ENCODE results near the gene TNNC1. TPM values are rescaled to one million over a fixed set of nuclear protein-coding genes. Genes with fewer than 3 reads are reported as not detected.

TNNC1 gene
- total RNA-seq, 1 experiment from 2014 or later: 26.5 TPM

DNA sequence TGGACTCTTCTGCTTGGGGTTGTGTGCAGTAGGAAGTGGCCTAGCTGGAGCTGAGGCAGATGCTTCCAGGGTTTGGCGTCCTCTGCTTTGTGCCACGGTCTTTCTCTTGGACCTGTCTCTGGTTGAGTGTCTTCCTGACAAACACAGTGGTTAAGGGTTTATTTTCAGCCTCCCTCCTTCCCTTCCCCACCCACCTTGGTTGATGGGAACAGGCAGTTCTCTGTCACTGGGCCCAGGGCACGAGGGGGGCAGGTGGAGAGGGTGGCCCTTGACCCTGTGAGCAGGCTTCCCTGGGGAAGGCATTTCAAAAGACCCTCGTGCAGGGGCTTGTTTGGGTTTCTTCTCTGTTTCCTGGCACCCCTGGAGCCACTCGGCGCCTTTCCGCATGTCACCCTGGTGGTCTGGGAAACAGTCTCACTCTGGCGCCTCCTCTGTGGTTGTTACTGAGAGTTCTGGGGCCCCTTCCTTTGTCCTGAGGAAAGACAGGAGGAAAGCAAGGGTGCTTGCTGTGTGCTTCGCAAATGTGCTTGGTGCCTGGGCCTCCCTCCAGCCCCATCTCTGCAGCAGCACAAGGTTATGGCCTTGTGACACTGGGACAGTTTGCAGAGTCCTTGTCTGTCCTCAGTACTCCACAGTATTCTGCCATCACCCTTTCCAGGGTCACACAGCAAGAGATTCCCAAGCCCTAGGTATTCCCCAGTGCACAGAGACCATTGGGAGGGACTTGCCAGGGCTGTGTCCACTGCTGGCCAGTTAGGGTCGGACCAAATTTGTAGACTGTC, 31.0 kb upstream of the TNNC1 start:
- no TSS peak for BruUV-seq (replicated peaks)
- peaks cover 5% of the 10 kb centered on the region for H3K36me3 Mint-ChIP-seq (ENCODE audit: insufficient read depth, unreplicated experiment)
- no peak for TF ChIP-seq CTCF (IDR thresholded peaks at IDR 0.05; ENCODE audit: unreplicated experiment)
- H3K27ac Mint-ChIP-seq (ENCODE audit: unreplicated experiment): no peak overlapping the region
- CTCF ChIA-PET: no interaction called here
- intact Hi-C loops (cut with micrococcal nuclease; ENCODE audit: unreplicated experiment): no loop called here
- DNase-seq: no peak
- H3K9me3 Mint-ChIP-seq (ENCODE audit: low read depth, unreplicated experiment): no peaks in the 10 kb centered on the region
- H3K4me3 Mint-ChIP-seq (ENCODE audit: low read depth, unreplicated experiment): no peak overlapping the region
- H3K27me3 Mint-ChIP-seq (ENCODE audit: unreplicated experiment): no peaks in the 10 kb centered on the region
- H3K4me1 Mint-ChIP-seq (ENCODE audit: low read depth, unreplicated experiment): no peaks in the 10 kb centered on the region

- intact Hi-C loops (cut with micrococcal nuclease; ENCODE audit: unreplicated experiment): no loop called here
- no TSS peak for BruUV-seq (replicated peaks)
- H3K36me3 Mint-ChIP-seq (ENCODE audit: insufficient read depth, unreplicated experiment): peaks cover 9% of the 10 kb centered on the region
- no peak for TF ChIP-seq CTCF (IDR thresholded peaks at IDR 0.05; ENCODE audit: unreplicated experiment)
- H3K4me3 Mint-ChIP-seq (ENCODE audit: low read depth, unreplicated experiment): no peak overlapping the region
- H3K27me3 Mint-ChIP-seq (ENCODE audit: unreplicated experiment): no peaks in the 10 kb centered on the region
- no peak for DNase-seq
- H3K4me1 Mint-ChIP-seq (ENCODE audit: low read depth, unreplicated experiment): no peaks in the 10 kb centered on the region
- H3K9me3 Mint-ChIP-seq (ENCODE audit: low read depth, unreplicated experiment): no peaks in the 10 kb centered on the region
- CTCF ChIA-PET: no interaction called here
- H3K27ac Mint-ChIP-seq (ENCODE audit: unreplicated experiment): no peak overlapping the region
Measured at GRCh38 chr3:52483577-52484381, 29.9 kb upstream of the TNNC1 start.

DNA sequence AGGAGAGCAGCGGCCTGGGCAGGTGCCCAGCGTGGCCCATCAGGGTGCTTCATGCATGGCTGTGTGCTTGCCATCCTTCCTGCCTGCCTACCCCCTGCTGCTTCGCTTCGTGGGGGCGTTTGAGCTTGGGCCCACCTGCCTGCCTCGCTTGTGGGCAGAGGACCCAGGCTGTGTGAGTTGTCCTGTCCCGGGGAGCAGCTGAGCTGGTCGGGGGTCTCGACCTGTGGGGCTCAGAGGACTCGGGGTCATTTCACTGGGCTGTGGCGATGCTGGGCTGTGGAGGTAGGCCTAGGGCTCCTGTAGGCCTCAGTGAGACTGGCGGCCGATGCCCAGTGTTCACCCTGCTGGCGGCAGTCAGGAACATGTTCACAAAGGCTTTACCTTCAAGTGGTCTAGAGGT, 29.2 kb upstream of the TNNC1 start:
- H3K4me3 Mint-ChIP-seq (ENCODE audit: low read depth, unreplicated experiment): no peak overlapping the region
- TF ChIP-seq CTCF (IDR thresholded peaks at IDR 0.05; ENCODE audit: unreplicated experiment): no peak
- peaks cover 11% of the 10 kb centered on the region for H3K36me3 Mint-ChIP-seq (ENCODE audit: insufficient read depth, unreplicated experiment)
- no peak overlapping the region for H3K27ac Mint-ChIP-seq (ENCODE audit: unreplicated experiment)
- intact Hi-C loops (cut with micrococcal nuclease; ENCODE audit: unreplicated experiment): no loop called here
- no peaks in the 10 kb centered on the region for H3K27me3 Mint-ChIP-seq (ENCODE audit: unreplicated experiment)
- H3K9me3 Mint-ChIP-seq (ENCODE audit: low read depth, unreplicated experiment): no peaks in the 10 kb centered on the region
- DNase-seq: no peak
- BruUV-seq (replicated peaks): no TSS peak
- CTCF ChIA-PET: no interaction called here
- H3K4me1 Mint-ChIP-seq (ENCODE audit: low read depth, unreplicated experiment): no peaks in the 10 kb centered on the region

DNA sequence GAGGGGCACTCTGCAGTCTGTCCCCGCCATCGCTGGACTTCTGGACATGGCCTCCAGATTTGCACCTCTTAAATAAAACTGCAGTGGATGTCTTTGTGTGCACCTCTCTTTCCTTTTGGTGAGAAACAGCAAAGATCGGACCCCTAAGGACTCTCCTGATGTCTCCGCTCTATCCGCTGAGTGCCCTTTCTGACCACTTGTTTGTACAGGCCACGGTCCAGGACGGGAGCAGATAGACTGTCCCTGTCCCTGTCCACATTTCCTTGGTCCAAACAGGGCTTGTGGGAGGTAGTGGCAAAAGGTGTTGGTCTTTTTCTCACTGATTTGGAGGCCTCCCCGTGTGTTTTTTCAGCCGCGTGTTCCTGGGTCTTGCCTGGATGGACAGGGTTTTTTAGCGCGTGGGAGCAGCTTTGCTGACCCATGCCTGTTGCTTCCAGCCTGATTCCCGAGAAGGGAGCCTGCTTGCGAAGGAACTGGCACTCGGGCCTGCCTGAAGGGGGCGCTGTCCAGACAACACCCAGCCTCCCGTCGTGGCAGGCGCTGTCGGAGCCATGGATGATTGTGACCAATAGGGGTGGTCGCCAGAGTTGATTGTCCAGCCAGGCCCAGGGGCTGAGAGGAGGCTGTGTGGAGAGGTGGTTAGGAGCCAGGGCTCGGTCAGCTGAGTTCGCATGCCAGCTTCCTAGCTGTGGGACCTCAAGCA, 28.1 kb upstream of the TNNC1 start:
- H3K27me3 Mint-ChIP-seq (ENCODE audit: unreplicated experiment): no peaks in the 10 kb centered on the region
- DNase-seq: no peak
- H3K9me3 Mint-ChIP-seq (ENCODE audit: low read depth, unreplicated experiment): no peaks in the 10 kb centered on the region
- H3K36me3 Mint-ChIP-seq (ENCODE audit: insufficient read depth, unreplicated experiment): peaks cover 11% of the 10 kb centered on the region
- no peak for TF ChIP-seq CTCF (IDR thresholded peaks at IDR 0.05; ENCODE audit: unreplicated experiment)
- no peaks in the 10 kb centered on the region for H3K4me1 Mint-ChIP-seq (ENCODE audit: low read depth, unreplicated experiment)
- intact Hi-C loops (cut with micrococcal nuclease; ENCODE audit: unreplicated experiment): no loop called here
- no peak overlapping the region for H3K4me3 Mint-ChIP-seq (ENCODE audit: low read depth, unreplicated experiment)
- BruUV-seq (replicated peaks): no TSS peak
- no peak overlapping the region for H3K27ac Mint-ChIP-seq (ENCODE audit: unreplicated experiment)
- CTCF ChIA-PET: interaction anchor here (0.7 kb wide), 1 partner anchor 1190 kb away, joined by 4 read pairs; no protein-coding TSS in a partner anchor
